ENCODE measurements around the gene CD40.

GRCh38 chr20:46114449-46114848 lies 3.7 kb upstream of the CD40 start:
- TF ChIP-seq CTCF (IDR thresholded peaks at IDR 0.05): no peak
- no peak for TF ChIP-seq POLR2A (IDR thresholded peaks at IDR 0.05; ENCODE audit: low read length)
- no peak for TF ChIP-seq CEBPB (IDR thresholded peaks at IDR 0.05)
- TF ChIP-seq SREBF2 (IDR thresholded peaks at IDR 0.05): no peak
- TF ChIP-seq EP300 (IDR thresholded peaks at IDR 0.05): no peak
- no peak for TF ChIP-seq REST (IDR thresholded peaks at IDR 0.05)
- TF ChIP-seq RAD21 (conservative IDR thresholded peaks at IDR 0.05 in 1 of 2, IDR thresholded peaks at IDR 0.05 in 1 of 2): no peak
- TF ChIP-seq HMGXB4 (CRISPR knock-in tag; IDR thresholded peaks at IDR 0.05; ENCODE audit: borderline replicate concordance): no peak

Data from A549 (cell line).